Measurements from ENCODE around the gene PCGF5.
"Not testable (repeated sequence)": the region's sequence is repeated elsewhere in the genome, so short reads cannot be mapped to it uniquely, and the experiment has no call there.

Gene PCGF5

GRCh38 chr10:91226093-91226492 is 5.6 kb downstream of the PCGF5 start:
- no peaks in the 10 kb centered on the region for H3K9me3 Mint-ChIP-seq
- peak overlapping the region; percentile 32 for H3K27ac Mint-ChIP-seq
- peaks cover 35% of the 10 kb centered on the region for H3K36me3 Mint-ChIP-seq (ENCODE audit: low read depth)
- no peak overlapping the region for H3K4me3 Mint-ChIP-seq
- no peak for DNase-seq (ENCODE audit: low spot score)
- no peaks in the 10 kb centered on the region for H3K27me3 Mint-ChIP-seq (ENCODE audit: low read depth)
- peaks cover 57% of the 10 kb centered on the region for H3K4me1 Mint-ChIP-seq (ENCODE audit: low read depth)

GRCh38 chr10:91227576-91227975 is 7.1 kb downstream of the PCGF5 start:
- H3K27ac Mint-ChIP-seq = no peak overlapping the region
- H3K9me3 Mint-ChIP-seq = no peaks in the 10 kb centered on the region
- peaks cover 27% of the 10 kb centered on the region for H3K36me3 Mint-ChIP-seq (ENCODE audit: low read depth)
- H3K27me3 Mint-ChIP-seq (ENCODE audit: low read depth) = no peaks in the 10 kb centered on the region
- peaks cover 42% of the 10 kb centered on the region for H3K4me1 Mint-ChIP-seq (ENCODE audit: low read depth)
- peak overlapping the region; percentile 0 for H3K4me3 Mint-ChIP-seq
- no peak for DNase-seq (ENCODE audit: low spot score)

- H3K9me3 Mint-ChIP-seq = no peaks in the 10 kb centered on the region
- peaks cover 16% of the 10 kb centered on the region for H3K36me3 Mint-ChIP-seq (ENCODE audit: low read depth)
- H3K27ac Mint-ChIP-seq = no peak overlapping the region
- H3K4me1 Mint-ChIP-seq (ENCODE audit: low read depth) = peaks cover 27% of the 10 kb centered on the region
- no peak overlapping the region for H3K4me3 Mint-ChIP-seq
- no peak for DNase-seq (ENCODE audit: low spot score)
- H3K27me3 Mint-ChIP-seq (ENCODE audit: low read depth) = no peaks in the 10 kb centered on the region
Observed at GRCh38 chr10:91229683-91230082, 9.2 kb downstream of the PCGF5 start.

- no peak overlapping the region for H3K27ac Mint-ChIP-seq
- H3K27me3 Mint-ChIP-seq (ENCODE audit: low read depth) = no peaks in the 10 kb centered on the region
- H3K36me3 Mint-ChIP-seq (ENCODE audit: low read depth) = peaks cover 26% of the 10 kb centered on the region
- peaks cover 16% of the 10 kb centered on the region for H3K4me1 Mint-ChIP-seq (ENCODE audit: low read depth)
- DNase-seq (ENCODE audit: low spot score) = no peak
- H3K4me3 Mint-ChIP-seq = no peak overlapping the region
- H3K9me3 Mint-ChIP-seq = no peaks in the 10 kb centered on the region
Observed at GRCh38 chr10:91238191-91238590, 17.7 kb downstream of the PCGF5 start.

- peaks cover 15% of the 10 kb centered on the region for H3K4me1 Mint-ChIP-seq (ENCODE audit: low read depth)
- H3K27ac Mint-ChIP-seq = no peak overlapping the region
Observed at GRCh38 chr10:91239789-91240188, 19.3 kb downstream of the PCGF5 start.

GRCh38 chr10:91242940-91243339 is 22.5 kb downstream of the PCGF5 start:
- Mint-ChIP-seq H3K36me3 (ENCODE audit: low read depth) (peaks cover 7% of the 10 kb centered on the region), H3K27me3 (ENCODE audit: low read depth) (no peaks in the 10 kb centered on the region), H3K4me1 (ENCODE audit: low read depth) (peaks cover 15% of the 10 kb centered on the region), H3K27ac (no peak overlapping the region), H3K9me3 (no peaks in the 10 kb centered on the region), H3K4me3 (no peak overlapping the region)
- no peak for DNase-seq (ENCODE audit: low spot score)

More at GRCh38 chr10:91239789-91240188, 19.3 kb downstream of the PCGF5 start:
- Mint-ChIP-seq H3K27me3 (ENCODE audit: low read depth) (no peaks in the 10 kb centered on the region), H3K4me3 (no peak overlapping the region), H3K36me3 (ENCODE audit: low read depth) (peaks cover 23% of the 10 kb centered on the region), H3K9me3 (no peaks in the 10 kb centered on the region)
- no peak for DNase-seq (ENCODE audit: low spot score)

GRCh38 chr10:91247360-91248111 is 27.1 kb downstream of the PCGF5 start:
- peaks cover 16% of the 10 kb centered on the region for H3K36me3 Mint-ChIP-seq (ENCODE audit: low read depth)
- peak overlapping the region; percentile 21 for H3K4me3 Mint-ChIP-seq
- no peaks in the 10 kb centered on the region for H3K9me3 Mint-ChIP-seq
- H3K4me1 Mint-ChIP-seq (ENCODE audit: low read depth) = peaks cover 10% of the 10 kb centered on the region
- no peak overlapping the region for H3K27ac Mint-ChIP-seq
- no peaks in the 10 kb centered on the region for H3K27me3 Mint-ChIP-seq (ENCODE audit: low read depth)
- no peak for DNase-seq (ENCODE audit: low spot score)

- peaks cover 27% of the 10 kb centered on the region for H3K36me3 Mint-ChIP-seq (ENCODE audit: low read depth)
- peaks cover 3% of the 10 kb centered on the region for H3K4me1 Mint-ChIP-seq (ENCODE audit: low read depth)
- no peak overlapping the region for H3K27ac Mint-ChIP-seq
- no peak for DNase-seq (ENCODE audit: low spot score)
- no peaks in the 10 kb centered on the region for H3K9me3 Mint-ChIP-seq
- H3K4me3 Mint-ChIP-seq = no peak overlapping the region
- no peaks in the 10 kb centered on the region for H3K27me3 Mint-ChIP-seq (ENCODE audit: low read depth)
Observed at GRCh38 chr10:91249700-91250099, 29.2 kb downstream of the PCGF5 start.

- Mint-ChIP-seq H3K27ac (no peak overlapping the region), H3K4me3 (no peak overlapping the region), H3K27me3 (ENCODE audit: low read depth) (no peaks in the 10 kb centered on the region), H3K36me3 (ENCODE audit: low read depth) (peaks cover 32% of the 10 kb centered on the region), H3K9me3 (peaks cover 2% of the 10 kb centered on the region), H3K4me1 (ENCODE audit: low read depth) (peaks cover 3% of the 10 kb centered on the region)
- no peak for DNase-seq (ENCODE audit: low spot score)
Observed at GRCh38 chr10:91250341-91250740, 29.9 kb downstream of the PCGF5 start.

- Mint-ChIP-seq H3K4me1 (ENCODE audit: low read depth) (peaks cover 8% of the 10 kb centered on the region), H3K27ac (no peak overlapping the region), H3K27me3 (ENCODE audit: low read depth) (no peaks in the 10 kb centered on the region), H3K9me3 (peaks cover 9% of the 10 kb centered on the region), H3K4me3 (no peak overlapping the region), H3K36me3 (ENCODE audit: low read depth) (peaks cover 41% of the 10 kb centered on the region)
- no peak for DNase-seq (ENCODE audit: low spot score)
Observed at GRCh38 chr10:91251430-91252056, 31.1 kb downstream of the PCGF5 start.

- Mint-ChIP-seq H3K4me1 (ENCODE audit: low read depth) (peaks cover 11% of the 10 kb centered on the region), H3K4me3 (no peak overlapping the region), H3K27me3 (ENCODE audit: low read depth) (no peaks in the 10 kb centered on the region), H3K27ac (no peak overlapping the region), H3K36me3 (ENCODE audit: low read depth) (peaks cover 56% of the 10 kb centered on the region), H3K9me3 (peaks cover 11% of the 10 kb centered on the region)
- DNase-seq (ENCODE audit: low spot score) = no peak
Observed at GRCh38 chr10:91253300-91253699, 32.8 kb downstream of the PCGF5 start.

GRCh38 chr10:91257310-91257709 is 36.8 kb downstream of the PCGF5 start:
- Mint-ChIP-seq H3K27me3 (ENCODE audit: low read depth) (no peaks in the 10 kb centered on the region), H3K4me3 (no peak overlapping the region), H3K9me3 (peaks cover 14% of the 10 kb centered on the region), H3K4me1 (ENCODE audit: low read depth) (peaks cover 7% of the 10 kb centered on the region), H3K27ac (no peak overlapping the region), H3K36me3 (ENCODE audit: low read depth) (peaks cover 67% of the 10 kb centered on the region)
- no peak for DNase-seq (ENCODE audit: low spot score)

- peaks cover 49% of the 10 kb centered on the region for H3K36me3 Mint-ChIP-seq (ENCODE audit: low read depth)
Observed at GRCh38 chr10:91260417-91260816, 40.0 kb downstream of the PCGF5 start.

GRCh38 chr10:91271886-91272285 is 51.4 kb downstream of the PCGF5 start:
- Mint-ChIP-seq H3K27ac (no peak overlapping the region), H3K27me3 (ENCODE audit: low read depth) (no peaks in the 10 kb centered on the region), H3K9me3 (no peaks in the 10 kb centered on the region), H3K4me1 (ENCODE audit: low read depth) (peaks cover 2% of the 10 kb centered on the region), H3K36me3 (ENCODE audit: low read depth) (peaks cover 18% of the 10 kb centered on the region), H3K4me3 (no peak overlapping the region)
- DNase-seq (ENCODE audit: low spot score) = no peak

More at GRCh38 chr10:91260417-91260816, 40.0 kb downstream of the PCGF5 start:
- not testable (repeated sequence) for H3K27me3 Mint-ChIP-seq (ENCODE audit: low read depth); H3K4me3 Mint-ChIP-seq; H3K27ac Mint-ChIP-seq; DNase-seq (ENCODE audit: low spot score); H3K4me1 Mint-ChIP-seq (ENCODE audit: low read depth)
- peaks cover 12% of the 10 kb centered on the region for H3K9me3 Mint-ChIP-seq

All from T-helper 2 cell treated with Interferon-gamma antibody and Interleukin-4, amounts not matched to agents 5 μg/mL and 100 μg/mL, for 36 hours (primary cell).